Panc1 (cell line): ENCODE data around the gene NPB.

ENCODE experiments used
- CTCF ChIP-seq: fragments of 450-650 bp; IDR thresholded peaks from 2 replicates; pipeline ENCODE4 v1.5.1; 2017; ENCODE audit warnings: mild to moderate bottlenecking
- POLR2AphosphoS5 ChIP-seq: IDR thresholded peaks from 2 replicates; pipeline ENCODE4 v1.6.1; 2012; ENCODE audit warnings: mild to moderate bottlenecking, low read depth, low read length, moderate library complexity
- REST ChIP-seq, 2 experiments: IDR thresholded peaks; 2 replicates each; pipeline ENCODE4 v1.6.1; 2011 to 2012; ENCODE audit warnings: low read depth in 2 of 2, control low read depth in 1 of 2, low read length in 1 of 2, mild to moderate bottlenecking in 1 of 2, moderate library complexity in 1 of 2; ENCODE audit not compliant: insufficient read depth in 1 of 2
- SIN3A ChIP-seq: IDR thresholded peaks from 2 replicates; pipeline ENCODE4 v1.6.1; 2012; ENCODE audit warnings: low read depth, mild to moderate bottlenecking, low read length, moderate library complexity, borderline replicate concordance; ENCODE audit not compliant: insufficient read depth
- TCF7L2 ChIP-seq: IDR thresholded peaks from 2 replicates; pipeline ENCODE4 v1.6.1; 2011; ENCODE audit warnings: mild to moderate bottlenecking, low read depth, low read length, inconsistent platforms

DNA sequence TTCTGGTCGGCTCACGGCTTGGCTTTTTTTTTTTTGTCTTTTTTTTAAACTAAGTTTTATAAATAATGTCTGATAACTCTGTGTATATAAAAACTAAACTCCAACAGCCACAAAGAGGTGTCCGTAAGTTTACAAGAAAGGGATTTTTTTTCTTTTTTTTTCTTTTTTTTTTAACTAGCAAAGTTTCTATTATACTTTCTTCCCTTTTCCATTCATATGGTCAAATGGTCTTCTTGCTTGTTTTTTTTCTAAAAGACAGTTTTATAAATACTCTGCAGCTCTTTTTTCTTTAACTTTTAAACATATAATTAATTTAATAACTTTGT is 19.5 kb downstream of the NPB start:
- TF ChIP-seq CTCF (no peak), POLR2AphosphoS5 (no peak), REST (IDR thresholded peaks at IDR 0.05; ENCODE audit: insufficient read depth in 1 of 2, low read depth in 2 of 2, low read length in 1 of 2) (no peak), TCF7L2 (no peak), SIN3A (no peak)
